Measurements from ENCODE around the gene SH3GLB1.

Gene SH3GLB1

GRCh38 chr1:86718786-86719185 is 14.4 kb downstream of the SH3GLB1 start:
- DNase-seq (ENCODE audit: low read depth), result no peak
- no peak overlapping the region for H3K4me3 ChIP-seq (ENCODE audit: low read depth, low read length)

- no peak for DNase-seq (ENCODE audit: low read depth)
- H3K4me3 ChIP-seq (ENCODE audit: low read depth, low read length), result no peak overlapping the region
Measured at GRCh38 chr1:86731416-86731815, 27.0 kb downstream of the SH3GLB1 start.

GRCh38 chr1:86733340-86733739 is 29.0 kb downstream of the SH3GLB1 start:
- no peak for DNase-seq (ENCODE audit: low read depth)
- H3K4me3 ChIP-seq (ENCODE audit: low read depth, low read length), result no peak overlapping the region

GRCh38 chr1:86739648-86740509 is 35.5 kb downstream of the SH3GLB1 start:
- DNase-seq (ENCODE audit: low read depth), result no peak
- H3K4me3 ChIP-seq (ENCODE audit: low read depth, low read length), result no peak overlapping the region

GRCh38 chr1:86741947-86742572 is 37.7 kb downstream of the SH3GLB1 start:
- DNase-seq (ENCODE audit: low read depth), result no peak
- H3K4me3 ChIP-seq (ENCODE audit: low read depth, low read length), result no peak overlapping the region

- no peak overlapping the region for H3K4me3 ChIP-seq (ENCODE audit: low read depth, low read length)
- no peak for DNase-seq (ENCODE audit: low read depth)
Measured at GRCh38 chr1:86747304-86747703, 42.9 kb downstream of the SH3GLB1 start.

- no peak overlapping the region for H3K4me3 ChIP-seq (ENCODE audit: low read depth, low read length)
- DNase-seq (ENCODE audit: low read depth), result no peak
Measured at GRCh38 chr1:86748622-86749373, 44.4 kb downstream of the SH3GLB1 start.

- no peak for DNase-seq (ENCODE audit: low read depth)
- H3K4me3 ChIP-seq (ENCODE audit: low read depth, low read length), result no peak overlapping the region
Measured at GRCh38 chr1:86750076-86750475, 45.7 kb downstream of the SH3GLB1 start.

- H3K4me3 ChIP-seq (ENCODE audit: low read depth, low read length), result no peak overlapping the region
- no peak for DNase-seq (ENCODE audit: low read depth)
Measured at GRCh38 chr1:86750530-86750929, 46.2 kb downstream of the SH3GLB1 start.

- no peak for DNase-seq (ENCODE audit: low read depth)
- no peak overlapping the region for H3K4me3 ChIP-seq (ENCODE audit: low read depth, low read length)
Measured at GRCh38 chr1:86751923-86752322, 47.5 kb downstream of the SH3GLB1 start.

- no peak for DNase-seq (ENCODE audit: low read depth)
- no peak overlapping the region for H3K4me3 ChIP-seq (ENCODE audit: low read depth, low read length)
Measured at GRCh38 chr1:86753700-86754099, 49.3 kb downstream of the SH3GLB1 start.

- no peak for DNase-seq (ENCODE audit: low read depth)
- H3K4me3 ChIP-seq (ENCODE audit: low read depth, low read length), result no peak overlapping the region
Measured at GRCh38 chr1:86754265-86754974, 50.0 kb downstream of the SH3GLB1 start.

- no peak overlapping the region for H3K4me3 ChIP-seq (ENCODE audit: low read depth, low read length)
- DNase-seq (ENCODE audit: low read depth), result no peak
Measured at GRCh38 chr1:86756062-86756406, 51.7 kb downstream of the SH3GLB1 start.

GRCh38 chr1:86757272-86757984 is 53.1 kb downstream of the SH3GLB1 start:
- H3K4me3 ChIP-seq (ENCODE audit: low read depth, low read length), result no peak overlapping the region
- no peak for DNase-seq (ENCODE audit: low read depth)

GRCh38 chr1:86758570-86758969 is 54.2 kb downstream of the SH3GLB1 start:
- H3K4me3 ChIP-seq (ENCODE audit: low read depth, low read length), result no peak overlapping the region
- DNase-seq (ENCODE audit: low read depth), result no peak

- no peak overlapping the region for H3K4me3 ChIP-seq (ENCODE audit: low read depth, low read length)
- no peak for DNase-seq (ENCODE audit: low read depth)
Measured at GRCh38 chr1:86760199-86760598, 55.8 kb downstream of the SH3GLB1 start.

- H3K4me3 ChIP-seq (ENCODE audit: low read depth, low read length), result no peak overlapping the region
- no peak for DNase-seq (ENCODE audit: low read depth)
Measured at GRCh38 chr1:86762336-86762735, 58.0 kb downstream of the SH3GLB1 start.

- no peak for DNase-seq (ENCODE audit: low read depth)
- H3K4me3 ChIP-seq (ENCODE audit: low read depth, low read length), result no peak overlapping the region
Measured at GRCh38 chr1:86764523-86764922, 60.1 kb downstream of the SH3GLB1 start.

GRCh38 chr1:86765073-86765472 is 60.7 kb downstream of the SH3GLB1 start:
- no peak for DNase-seq (ENCODE audit: low read depth)

More at GRCh38 chr1:86765073-86765472, 60.7 kb downstream of the SH3GLB1 start:
- no peak overlapping the region for H3K4me3 ChIP-seq (ENCODE audit: low read depth, low read length)

All from skeletal muscle cell (primary cell).